HG03097 (cell line): ENCODE results near the gene APOH.

Experiments used
- ATAC-seq: cut with Tn5 transposase; IDR thresholded peaks from one replicate; pipeline ENCODE4 v1.9.1; 2021; ENCODE audit not compliant: unreplicated experiment, low FRiP score

Gene APOH

GRCh38 chr17:66235377-66235994, 6.3 kb upstream of the APOH start:
- ATAC-seq = no peak

GRCh38 chr17:66234611-66235010, 5.4 kb upstream of the APOH start:
- ATAC-seq = no peak

- ATAC-seq = no peak
These were observed 4.0 kb upstream of the APOH start for GRCh38 chr17:66233023-66233753.

- no peak for ATAC-seq
These were observed 1.8 kb upstream of the APOH start for GRCh38 chr17:66230922-66231591.

- ATAC-seq = no peak
These were observed 746 bp upstream of the APOH start for GRCh38 chr17:66229783-66230538.

GRCh38 chr17:66227212-66228045, 1.8 kb downstream of the APOH start:
- no peak for ATAC-seq

- ATAC-seq = no peak
These were observed 6.3 kb downstream of the APOH start for GRCh38 chr17:66222798-66223350.

- ATAC-seq = no peak
These were observed 7.3 kb downstream of the APOH start for GRCh38 chr17:66221755-66222530.

GRCh38 chr17:66221343-66221742, 7.9 kb downstream of the APOH start:
- no peak for ATAC-seq

GRCh38 chr17:66220079-66220835, 9.0 kb downstream of the APOH start:
- ATAC-seq = no peak

- ATAC-seq = no peak
These were observed 13.7 kb downstream of the APOH start for GRCh38 chr17:66215529-66215911.

GRCh38 chr17:66214884-66215528, 14.2 kb downstream of the APOH start:
- ATAC-seq = no peak

- ATAC-seq = no peak
These were observed 18.0 kb downstream of the APOH start for GRCh38 chr17:66211047-66211810.

GRCh38 chr17:66210208-66210574, 19.0 kb downstream of the APOH start:
- ATAC-seq = no peak

- no peak for ATAC-seq
These were observed 21.3 kb downstream of the APOH start for GRCh38 chr17:66207936-66208335.

GRCh38 chr17:66203274-66204015, 25.8 kb downstream of the APOH start:
- ATAC-seq = no peak

GRCh38 chr17:66200685-66201092, 28.5 kb downstream of the APOH start:
- no peak for ATAC-seq
